Nephron progenitor cell (in vitro differentiated cells): ENCODE measurements around the gene FAM169A.
"Not testable (repeated sequence)": the region's sequence is repeated elsewhere in the genome, so short reads cannot be mapped to it uniquely, and the experiment has no call there.

Experiments
- DNase-seq: peaks from one replicate; pipeline ENCODE4 v3.0.0; 2021
- H3K27ac Mint-ChIP-seq: 2 replicates; pipeline ENCODE4 v1.8.0; 2021; ENCODE audit warnings: mild to moderate bottlenecking, moderate library complexity, mixed read lengths
- H3K27me3 Mint-ChIP-seq: 2 replicates; pipeline ENCODE4 v1.8.0; 2021; ENCODE audit warnings: mild to moderate bottlenecking, low read depth, mixed read lengths; ENCODE audit not compliant: poor library complexity
- H3K36me3 Mint-ChIP-seq: 2 replicates; pipeline ENCODE4 v1.8.0; 2021; ENCODE audit warnings: low read depth, mixed read lengths
- H3K4me1 Mint-ChIP-seq: 2 replicates; pipeline ENCODE4 v1.8.0; 2021; ENCODE audit warnings: mixed read lengths
- H3K4me3 Mint-ChIP-seq: 2 replicates; pipeline ENCODE4 v1.8.0; 2021; ENCODE audit warnings: mild to moderate bottlenecking, moderate library complexity, mixed read lengths
- H3K9me3 Mint-ChIP-seq: 2 replicates; pipeline ENCODE4 v1.8.0; 2021; ENCODE audit warnings: mild to moderate bottlenecking, moderate library complexity, mixed read lengths
- CTCF ChIP-seq: fragments of 200-600 bp; sonication (generic); IDR thresholded peaks from 2 replicates; pipeline ENCODE4 v1.5.0; 2021; ENCODE audit warnings: antibody characterized with exemption

Gene FAM169A

GRCh38 chr5:74762599-74762998, 103.6 kb downstream of the FAM169A start:
- DNase-seq, result no peak
- no peak overlapping the region for H3K4me3 Mint-ChIP-seq
- H3K27ac Mint-ChIP-seq, result no peak overlapping the region
- no peak for TF ChIP-seq CTCF
- no peaks in the 10 kb centered on the region for H3K27me3 Mint-ChIP-seq
- H3K9me3 Mint-ChIP-seq, result no peaks in the 10 kb centered on the region
- peaks cover 11% of the 10 kb centered on the region for H3K36me3 Mint-ChIP-seq
- H3K4me1 Mint-ChIP-seq, result peaks cover 22% of the 10 kb centered on the region

- H3K27ac Mint-ChIP-seq, result no peak overlapping the region
- DNase-seq, result no peak
- peaks cover 6% of the 10 kb centered on the region for H3K9me3 Mint-ChIP-seq
- no peak overlapping the region for H3K4me3 Mint-ChIP-seq
- H3K36me3 Mint-ChIP-seq, result peaks cover 24% of the 10 kb centered on the region
- peaks cover 12% of the 10 kb centered on the region for H3K4me1 Mint-ChIP-seq
- no peaks in the 10 kb centered on the region for H3K27me3 Mint-ChIP-seq
- no peak for TF ChIP-seq CTCF
These were observed 104.9 kb downstream of the FAM169A start for GRCh38 chr5:74761241-74761640.

- H3K27me3 Mint-ChIP-seq, DNase-seq, H3K4me1 Mint-ChIP-seq, H3K27ac Mint-ChIP-seq, H3K9me3 Mint-ChIP-seq, H3K4me3 Mint-ChIP-seq: not testable (repeated sequence)
- peaks cover 68% of the 10 kb centered on the region for H3K36me3 Mint-ChIP-seq
These were observed 117.4 kb downstream of the FAM169A start for GRCh38 chr5:74748742-74749141.

- Mint-ChIP-seq H3K36me3 (peaks cover 44% of the 10 kb centered on the region), H3K4me1 (no peaks in the 10 kb centered on the region), H3K27ac (no peak overlapping the region), H3K9me3 (no peaks in the 10 kb centered on the region), H3K27me3 (no peaks in the 10 kb centered on the region), H3K4me3 (no peak overlapping the region)
- TF ChIP-seq CTCF, result no peak
- no peak for DNase-seq
These were observed 127.8 kb downstream of the FAM169A start for GRCh38 chr5:74738406-74738805.

- H3K27me3 Mint-ChIP-seq, result no peaks in the 10 kb centered on the region
These were observed 129.4 kb downstream of the FAM169A start for GRCh38 chr5:74736759-74737158.

More at GRCh38 chr5:74736759-74737158, 129.4 kb downstream of the FAM169A start:
- DNase-seq, result no peak
- Mint-ChIP-seq H3K4me3 (no peak overlapping the region), H3K36me3 (peaks cover 44% of the 10 kb centered on the region), H3K9me3 (no peaks in the 10 kb centered on the region), H3K27ac (no peak overlapping the region), H3K4me1 (no peaks in the 10 kb centered on the region)
- TF ChIP-seq CTCF, result no peak
